GM21447 (cell line): Measurements from ENCODE around the gene ATP6V1C2.
"Not testable (repeated sequence)": the region's sequence is repeated elsewhere in the genome, so short reads cannot be mapped to it uniquely, and the experiment has no call there.

Experiments used
- ATAC-seq: cut with Tn5 transposase; IDR thresholded peaks from one replicate; pipeline ENCODE4 v1.9.1; 2021; ENCODE audit not compliant: unreplicated experiment

The ATP6V1C2 gene

GRCh38 chr2:10765461-10765860, 44.0 kb downstream of the ATP6V1C2 start:
- no peak for ATAC-seq

- no peak for ATAC-seq
These were observed 44.5 kb downstream of the ATP6V1C2 start for GRCh38 chr2:10765914-10766313.

GRCh38 chr2:10768063-10768507, 46.7 kb downstream of the ATP6V1C2 start:
- no peak for ATAC-seq

- ATAC-seq, result no peak
These were observed 49.7 kb downstream of the ATP6V1C2 start for GRCh38 chr2:10770956-10771750.

GRCh38 chr2:10771786-10772185, 50.4 kb downstream of the ATP6V1C2 start:
- no peak for ATAC-seq

GRCh38 chr2:10772201-10772867, 50.9 kb downstream of the ATP6V1C2 start:
- ATAC-seq, result no peak

- no peak for ATAC-seq
These were observed 51.4 kb downstream of the ATP6V1C2 start for GRCh38 chr2:10772868-10773215.

GRCh38 chr2:10773821-10774341, 52.5 kb downstream of the ATP6V1C2 start:
- no peak for ATAC-seq

- no peak for ATAC-seq
These were observed 53.0 kb downstream of the ATP6V1C2 start for GRCh38 chr2:10774394-10774793.

- no peak for ATAC-seq
These were observed 53.8 kb downstream of the ATP6V1C2 start for GRCh38 chr2:10775021-10775780.

GRCh38 chr2:10775831-10776230, 54.4 kb downstream of the ATP6V1C2 start:
- ATAC-seq, result no peak

- no peak for ATAC-seq
These were observed 55.0 kb downstream of the ATP6V1C2 start for GRCh38 chr2:10776231-10776977.

- no peak for ATAC-seq
These were observed 55.8 kb downstream of the ATP6V1C2 start for GRCh38 chr2:10777111-10777841.

GRCh38 chr2:10777842-10778723, 56.7 kb downstream of the ATP6V1C2 start:
- no peak for ATAC-seq

GRCh38 chr2:10778724-10779115, 57.3 kb downstream of the ATP6V1C2 start:
- ATAC-seq, result no peak

GRCh38 chr2:10779776-10780490, 58.5 kb downstream of the ATP6V1C2 start:
- ATAC-seq, result no peak

- no peak for ATAC-seq
These were observed 59.0 kb downstream of the ATP6V1C2 start for GRCh38 chr2:10780491-10780820.

- ATAC-seq, result not testable (repeated sequence)
These were observed 59.4 kb downstream of the ATP6V1C2 start for GRCh38 chr2:10780821-10781220.

GRCh38 chr2:10781746-10782145, 60.3 kb downstream of the ATP6V1C2 start:
- ATAC-seq, result no peak
